Esophagus (tissue), 2 donors: ENCODE data around the gene DCLK1. TPM values are rescaled to one million over a fixed set of nuclear protein-coding genes. Genes with fewer than 3 reads are reported as not detected.

Experiments
- H3K27ac ChIP-seq, 2 donors: one replicate each; pipeline ENCODE4 v1.5.1; 2013; ENCODE audit warnings: low read depth in 2 of 2, mild to moderate bottlenecking in 2 of 2, inconsistent platforms in 1 of 2, low read length in 1 of 2, moderate library complexity in 1 of 2
- H3K27me3 ChIP-seq, 2 donors: one replicate each; pipeline ENCODE4 v1.6.1; 2013; ENCODE audit warnings: low read length in 2 of 2, control low read depth in 1 of 2, mild to moderate bottlenecking in 1 of 2; ENCODE audit not compliant: insufficient read depth in 2 of 2, control insufficient read depth in 1 of 2
- H3K36me3 ChIP-seq, 2 donors: one replicate each; pipeline ENCODE4 v1.6.1; 2013; ENCODE audit warnings: low read length in 1 of 2; ENCODE audit not compliant: control insufficient read depth in 2 of 2, insufficient read depth in 2 of 2
- H3K4me1 ChIP-seq, 2 donors: one replicate each; pipeline ENCODE4 v1.6.1; 2013; ENCODE audit warnings: low read length in 1 of 2; ENCODE audit not compliant: control insufficient read depth in 2 of 2, insufficient read depth in 2 of 2
- H3K4me3 ChIP-seq, 2 donors: one replicate each; pipeline ENCODE4 v1.5.1; 2013; ENCODE audit warnings: low read length in 2 of 2, mild to moderate bottlenecking in 2 of 2, low read depth in 1 of 2, moderate library complexity in 1 of 2
- H3K9me3 ChIP-seq, 2 donors: one replicate each; pipeline ENCODE4 v1.6.1; 2013; ENCODE audit warnings: mild to moderate bottlenecking in 2 of 2, low read depth in 1 of 2, low read length in 1 of 2, moderate library complexity in 1 of 2; ENCODE audit not compliant: control insufficient read depth in 2 of 2, insufficient read depth in 1 of 2
- WGBS, 2 donors: extraction: QIAGEN DNeasy Blood & Tissue Kit; methylation state at CpG; one replicate each; pipeline ENCODE4 v1.1.7; 2013; 5-methylcytosine and 5-hydroxymethylcytosine counted together
- polyA plus RNA-seq, 2 donors: library from polyadenylated mRNA; stranded (reverse); fragments of 200-250 nt; gene quantifications; one replicate each; pipeline ENCODE4 v1.2.3, GENCODE V29; 2013
- donor health status: healthy with polysubstance abuse.
- donor health status: Bipolar disorder and iron deficiency.

Gene DCLK1
- polyA plus RNA-seq, 2 donors: 0.47 to 0.75 TPM

DNA sequence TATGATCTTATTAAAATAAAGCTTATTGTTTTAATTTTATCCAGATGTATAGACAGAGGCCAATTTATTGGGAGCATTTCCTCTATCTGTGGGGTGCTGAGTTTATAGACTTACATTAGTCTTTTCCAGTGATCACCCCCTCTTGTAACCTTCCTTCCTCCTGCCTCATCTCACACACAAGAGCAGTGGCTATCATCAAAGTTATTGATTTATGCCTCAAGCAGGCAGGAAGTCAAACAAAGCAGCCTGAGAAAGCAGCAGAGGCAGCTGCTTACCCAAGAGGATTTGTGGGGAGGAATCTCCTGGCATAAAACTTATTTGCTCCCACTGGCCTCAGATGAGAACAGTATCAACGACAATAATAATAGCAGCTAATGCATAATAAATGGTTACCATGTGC, 26.3 kb upstream of the DCLK1 start:
- Histone ChIP-seq H3K27ac (no peak overlapping the region), H3K9me3 (no peaks in the 10 kb centered on the region), H3K27me3 (peaks cover 0 to 3% of the 10 kb centered on the region in 2 donors), H3K4me3 (no peak overlapping the region), H3K36me3 (no peaks in the 10 kb centered on the region), H3K4me1 (peaks cover 0 to 5% of the 10 kb centered on the region in 2 donors)
- WGBS, 2 donors: 38 to 46% methylated on average over 1 of the region's 1 CpG

DNA sequence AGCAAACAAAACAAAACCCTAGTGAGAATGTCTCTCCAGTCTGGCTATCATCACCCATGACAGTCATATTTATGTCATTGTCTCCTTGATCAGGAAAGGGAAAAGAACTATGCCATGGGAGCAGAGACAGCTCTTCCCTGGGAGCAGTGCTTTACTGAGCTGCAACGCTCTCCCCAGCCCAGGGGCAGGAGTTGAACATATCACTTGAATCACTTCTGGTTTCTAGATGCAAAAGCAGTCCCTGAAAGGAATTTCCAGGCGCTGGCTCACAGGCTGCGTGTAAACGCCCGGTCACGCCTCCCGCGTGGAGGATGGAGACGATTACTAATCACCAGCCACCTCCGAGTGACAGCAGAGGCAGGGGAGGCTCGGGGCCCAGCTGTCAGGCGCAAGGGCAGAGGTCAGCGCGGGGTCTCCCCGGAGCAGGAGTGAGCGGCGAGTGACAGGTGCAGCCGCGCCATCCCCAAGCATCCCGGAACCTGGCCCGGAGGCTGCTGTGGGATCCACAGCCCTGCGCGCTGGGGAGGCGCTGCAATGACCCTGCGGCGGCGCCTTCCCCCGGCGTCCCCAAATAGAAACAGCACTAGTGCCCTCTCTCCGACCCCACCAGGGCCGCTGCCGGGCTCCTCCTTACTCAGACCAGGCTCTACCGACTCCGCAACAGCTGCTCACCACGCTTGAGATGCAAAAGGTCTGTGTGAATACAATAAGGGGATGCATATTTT, 23.5 kb upstream of the DCLK1 start:
- Histone ChIP-seq H3K27me3 (peaks cover 0 to 3% of the 10 kb centered on the region in 2 donors), H3K36me3 (no peaks in the 10 kb centered on the region), H3K9me3 (no peaks in the 10 kb centered on the region), H3K4me3 (no peak overlapping the region), H3K27ac (no peak overlapping the region), H3K4me1 (peaks cover 0 to 5% of the 10 kb centered on the region in 2 donors)
- WGBS, 2 donors: 16 to 17% methylated on average over 33 to 35 of the region's 35 CpGs

DNA sequence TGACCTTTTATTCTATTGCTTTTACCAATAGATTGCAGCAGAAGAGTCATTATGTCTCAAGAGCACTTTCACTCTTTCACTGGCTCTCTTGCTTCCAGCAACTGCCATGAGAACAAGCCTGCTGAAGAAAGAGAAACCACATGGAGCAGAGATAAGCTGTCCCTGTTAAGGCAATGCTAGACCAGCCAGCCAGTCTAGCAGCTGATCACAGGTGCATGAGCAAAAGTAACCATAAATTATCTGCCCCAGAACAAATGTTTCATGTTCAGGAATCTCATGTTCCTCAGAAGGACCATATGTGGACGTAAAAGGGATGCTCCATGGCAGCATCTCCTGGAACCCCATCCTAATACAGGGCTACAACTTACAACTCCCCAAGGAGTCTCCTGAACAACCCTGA, 20.4 kb upstream of the DCLK1 start:
- Histone ChIP-seq H3K4me3 (no peak overlapping the region), H3K9me3 (no peaks in the 10 kb centered on the region), H3K27ac (no peak overlapping the region), H3K36me3 (no peaks in the 10 kb centered on the region), H3K27me3 (peaks cover 0 to 3% of the 10 kb centered on the region in 2 donors), H3K4me1 (peaks cover 0 to 5% of the 10 kb centered on the region in 2 donors)
- WGBS, 2 donors: 80 to 87% methylated on average over 1 of the region's 1 CpG

DNA sequence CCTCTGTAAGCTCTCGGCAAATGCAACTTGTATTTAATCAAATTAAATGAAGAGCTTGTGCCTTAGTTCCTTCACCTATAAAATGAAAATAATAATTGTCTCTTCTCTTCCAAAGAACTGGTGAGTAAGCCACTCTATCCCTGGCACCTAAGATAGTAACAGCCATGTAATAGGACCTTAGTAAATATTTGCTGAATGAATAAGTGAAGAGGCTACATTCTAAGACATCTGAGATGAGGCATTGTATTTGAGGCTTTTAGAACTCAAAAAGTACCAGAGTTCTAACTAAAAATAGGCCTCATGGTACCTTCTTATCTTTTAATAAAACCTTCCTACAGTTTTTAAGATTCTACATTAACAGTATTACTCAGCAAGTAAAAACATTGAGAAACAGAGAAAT, 17.3 kb upstream of the DCLK1 start:
- no peaks in the 10 kb centered on the region for H3K4me1 ChIP-seq
- no peaks in the 10 kb centered on the region for H3K9me3 ChIP-seq
- no peak overlapping the region for H3K4me3 ChIP-seq
- no peak overlapping the region for H3K27ac ChIP-seq
- no peaks in the 10 kb centered on the region for H3K27me3 ChIP-seq
- 93 to 98% methylated on average over 1 of the region's 1 CpG for WGBS, 2 donors
- no peaks in the 10 kb centered on the region for H3K36me3 ChIP-seq

DNA sequence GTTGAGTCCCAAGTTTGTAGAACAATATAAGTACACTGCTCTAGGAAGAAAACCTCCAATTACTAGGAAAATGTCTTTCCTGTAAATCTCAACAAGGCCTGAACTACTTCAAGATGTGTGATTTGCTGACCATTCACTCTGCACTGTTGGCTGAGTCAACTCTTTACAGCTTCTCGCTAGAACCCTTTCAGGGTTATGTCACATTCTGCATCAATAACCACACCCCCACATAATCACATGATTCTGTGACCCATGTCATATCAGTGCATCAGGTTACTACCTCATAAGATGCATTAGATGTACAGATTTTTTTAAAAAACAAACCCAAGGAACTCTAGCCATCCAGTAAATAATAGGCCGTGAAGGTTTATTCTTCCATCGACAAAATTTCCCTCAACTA, 16.1 kb upstream of the DCLK1 start:
- no peaks in the 10 kb centered on the region for H3K36me3 ChIP-seq
- no peaks in the 10 kb centered on the region for H3K9me3 ChIP-seq
- 93 to 96% methylated on average over 3 of the region's 3 CpGs for WGBS, 2 donors

DNA sequence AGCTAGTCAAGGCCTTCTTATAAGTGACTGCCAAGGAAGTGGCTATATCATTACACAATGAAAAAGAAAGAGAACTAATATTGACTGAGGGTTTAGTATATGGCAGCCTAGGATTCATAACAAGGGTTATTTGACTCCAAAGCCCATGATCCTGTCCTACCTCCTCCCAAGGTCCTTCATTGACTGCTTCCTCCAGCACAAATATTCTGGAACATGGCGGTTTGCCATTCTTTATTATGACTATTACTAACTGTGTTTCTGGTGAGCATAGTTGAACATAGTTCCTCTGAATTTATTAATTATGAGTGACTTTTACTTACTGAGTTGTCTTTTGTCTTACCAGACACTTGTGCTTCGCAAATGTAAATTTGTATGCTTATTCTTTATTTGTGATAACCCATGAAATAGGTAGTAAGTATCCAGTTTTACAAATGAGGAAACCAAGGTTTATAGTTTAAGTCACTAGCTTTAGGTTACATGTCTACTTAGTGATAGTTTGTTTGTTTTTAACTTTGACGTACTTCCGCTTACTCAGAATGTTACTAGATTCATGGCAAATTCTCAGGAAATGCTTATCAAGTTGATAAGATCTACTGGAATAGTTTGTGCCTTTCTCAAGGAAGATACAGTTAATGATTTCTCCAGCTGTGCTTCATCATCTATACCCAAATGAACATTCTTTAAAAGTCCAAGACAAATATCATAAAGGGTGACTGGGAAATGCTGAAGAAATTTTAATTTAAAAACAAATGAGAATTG, 15.5 kb upstream of the DCLK1 start:
- Histone ChIP-seq H3K4me3 (no peak overlapping the region), H3K27me3 (no peaks in the 10 kb centered on the region), H3K4me1 (no peaks in the 10 kb centered on the region), H3K36me3 (no peaks in the 10 kb centered on the region), H3K9me3 (no peaks in the 10 kb centered on the region), H3K27ac (no peak overlapping the region)
- WGBS, 2 donors: 76 to 78% methylated on average over 4 of the region's 4 CpGs

More for the DNA sequence above, 16.1 kb upstream of the DCLK1 start:
- Histone ChIP-seq H3K4me1 (no peaks in the 10 kb centered on the region), H3K27me3 (no peaks in the 10 kb centered on the region), H3K27ac (no peak overlapping the region), H3K4me3 (no peak overlapping the region)

DNA sequence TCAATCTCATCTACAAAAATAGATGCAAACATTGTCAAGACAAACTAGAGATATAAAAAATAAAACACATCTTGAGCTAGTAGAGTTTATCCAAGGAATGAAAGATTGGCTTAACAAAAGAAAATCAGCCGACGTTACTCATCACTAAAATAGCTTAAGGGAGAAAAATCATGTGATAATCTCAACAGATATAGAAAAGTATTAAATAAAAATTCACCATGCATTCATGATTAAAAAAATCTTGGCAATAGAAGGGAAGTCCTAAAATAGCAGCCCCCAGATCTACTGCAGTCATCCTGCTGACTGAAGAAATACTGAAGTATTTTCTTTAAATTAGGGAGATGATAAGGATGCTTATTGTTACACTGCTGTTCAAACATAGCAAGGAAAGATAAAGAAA, 12.6 kb upstream of the DCLK1 start:
- no peak overlapping the region for H3K4me3 ChIP-seq
- H3K4me1 ChIP-seq: no peaks in the 10 kb centered on the region
- no peaks in the 10 kb centered on the region for H3K36me3 ChIP-seq
- H3K27me3 ChIP-seq: no peaks in the 10 kb centered on the region
- H3K9me3 ChIP-seq: no peaks in the 10 kb centered on the region
- no peak overlapping the region for H3K27ac ChIP-seq
- WGBS, 2 donors: 33 to 43% methylated on average over 2 of the region's 2 CpGs

DNA sequence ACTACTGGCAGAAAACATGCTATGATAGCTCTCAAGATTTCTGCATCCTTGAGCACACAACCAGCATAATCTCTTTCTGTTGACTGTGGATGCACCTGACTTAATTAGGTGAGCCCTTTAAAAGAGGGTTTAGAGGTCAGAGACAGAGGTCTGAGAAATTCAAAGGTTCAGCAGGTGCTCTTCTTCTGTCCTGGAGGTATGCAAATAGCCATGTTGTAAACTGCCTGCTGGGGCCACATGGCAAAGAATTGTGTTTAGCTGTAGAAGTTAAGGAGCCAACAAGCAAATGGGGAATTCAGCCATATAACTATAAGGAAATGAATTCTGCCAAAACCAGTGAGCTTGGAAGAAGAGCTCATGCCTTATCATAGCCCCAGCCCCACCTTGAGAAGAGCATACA, 11.6 kb upstream of the DCLK1 start:
- Histone ChIP-seq H3K27me3 (no peaks in the 10 kb centered on the region), H3K4me3 (no peak overlapping the region), H3K27ac (no peak overlapping the region), H3K36me3 (no peaks in the 10 kb centered on the region), H3K4me1 (no peaks in the 10 kb centered on the region), H3K9me3 (no peaks in the 10 kb centered on the region)

DNA sequence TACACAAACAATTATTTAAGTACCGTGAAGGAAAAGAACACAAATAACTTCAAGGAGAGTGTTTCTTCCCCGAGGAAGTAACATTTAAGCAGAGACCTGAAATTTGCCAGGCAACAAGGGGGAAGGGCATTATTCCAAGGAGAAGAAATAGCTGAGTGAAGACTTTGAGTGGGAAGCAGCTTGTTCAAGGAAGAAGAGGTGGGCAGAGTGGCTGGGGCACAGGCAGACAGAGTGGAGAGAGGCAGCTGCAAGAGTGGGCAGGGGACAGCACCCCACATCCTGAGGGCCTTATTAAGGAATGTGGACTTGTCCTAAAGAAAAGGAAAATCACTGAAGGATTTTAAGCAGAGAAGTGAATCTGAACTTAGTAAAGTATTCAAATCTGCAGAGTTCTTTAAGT, 4.7 kb upstream of the DCLK1 start:
- 65 to 78% methylated on average over 2 of the region's 2 CpGs for WGBS, 2 donors
- no peak overlapping the region for H3K4me3 ChIP-seq
- H3K9me3 ChIP-seq: no peaks in the 10 kb centered on the region
- no peaks in the 10 kb centered on the region for H3K36me3 ChIP-seq
- peaks cover 0 to 2% of the 10 kb centered on the region in 2 donors for H3K4me1 ChIP-seq
- H3K27ac ChIP-seq: no peak overlapping the region
- no peaks in the 10 kb centered on the region for H3K27me3 ChIP-seq

DNA sequence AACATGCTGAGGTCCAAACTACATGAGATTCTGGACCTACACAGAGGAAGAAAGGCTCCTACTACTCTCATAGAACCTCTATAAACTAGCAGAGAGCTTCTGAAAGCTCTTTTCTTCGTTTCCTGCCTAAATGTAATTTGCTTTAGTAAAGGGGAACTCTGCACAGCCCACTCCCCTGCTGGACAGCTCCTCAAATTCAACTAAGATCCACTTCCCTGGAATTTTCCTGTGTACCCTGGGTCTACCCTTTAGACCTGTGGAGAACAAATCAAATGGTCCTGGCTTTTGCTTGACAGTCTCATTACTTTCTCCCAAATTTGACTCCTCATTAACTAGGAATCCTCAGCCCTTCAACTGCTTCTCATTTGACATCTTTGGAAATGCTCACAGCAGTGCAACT, 3.5 kb upstream of the DCLK1 start:
- Histone ChIP-seq H3K9me3 (no peaks in the 10 kb centered on the region), H3K36me3 (no peaks in the 10 kb centered on the region), H3K4me1 (peaks cover 0 to 6% of the 10 kb centered on the region in 2 donors), H3K27ac (no peak overlapping the region), H3K4me3 (no peak overlapping the region), H3K27me3 (no peaks in the 10 kb centered on the region)
- WGBS, 2 donors: 48 to 50% methylated on average over 1 of the region's 1 CpG
